NB4 (cell line): ENCODE measurements around the gene PHOX2B.
A peak's percentile ranks its signal among the peaks of the same experiment; 100 is the strongest.
"Not testable (repeated sequence)": the region's sequence is repeated elsewhere in the genome, so short reads cannot be mapped to it uniquely, and the experiment has no call there.

Experiments used
- DNase-seq: peaks from one replicate; pipeline ENCODE4 v3.0.0; 2010; ENCODE audit warnings: low read depth
- H3K4me3 ChIP-seq: one replicate; pipeline ENCODE4 v1.5.1; 2011; ENCODE audit warnings: mild to moderate bottlenecking, low read depth, low read length, moderate library complexity
- CTCF ChIP-seq: IDR thresholded peaks from one replicate; pipeline ENCODE4 v1.5.1; 2012; ENCODE audit warnings: low read depth, low read length
- MAX ChIP-seq: IDR thresholded peaks from 2 replicates; pipeline ENCODE4 v1.6.1; 2011; ENCODE audit warnings: low read depth, low read length
- MYC ChIP-seq: IDR thresholded peaks from 2 replicates; pipeline ENCODE4 v1.6.1; 2011; ENCODE audit warnings: low read depth, low read length
- POLR2A ChIP-seq: IDR thresholded peaks from 2 replicates; pipeline ENCODE4 v1.6.1; 2011; ENCODE audit warnings: mild to moderate bottlenecking; ENCODE audit not compliant: insufficient read length; ENCODE audit errors: extremely low read depth

The PHOX2B gene

GRCh38 chr4:41712425-41712824 is 36.1 kb downstream of the PHOX2B start:
- TF ChIP-seq MAX = no peak
- no peak for TF ChIP-seq CTCF
- TF ChIP-seq MYC = no peak
- TF ChIP-seq POLR2A = no peak
- H3K4me3 ChIP-seq = no peak overlapping the region
- DNase-seq = no peak

- not testable (repeated sequence) for H3K4me3 ChIP-seq, DNase-seq
Measured at GRCh38 chr4:41711654-41712053, 36.9 kb downstream of the PHOX2B start.

- DNase-seq = peak; percentile 37
- TF ChIP-seq CTCF (no peak), POLR2A (no peak), MYC (no peak), MAX (no peak)
- H3K4me3 ChIP-seq = no peak overlapping the region
Measured at GRCh38 chr4:41709844-41710481, 38.6 kb downstream of the PHOX2B start.

- H3K4me3 ChIP-seq = no peak overlapping the region
- TF ChIP-seq MAX (no peak), CTCF (no peak), MYC (no peak), POLR2A (no peak)
- DNase-seq = no peak
Measured at GRCh38 chr4:41703785-41704184, 44.7 kb downstream of the PHOX2B start.

GRCh38 chr4:41702770-41703169 is 45.8 kb downstream of the PHOX2B start:
- no peak overlapping the region for H3K4me3 ChIP-seq
- TF ChIP-seq MAX (no peak), MYC (no peak), CTCF (no peak), POLR2A (no peak)
- no peak for DNase-seq

GRCh38 chr4:41701983-41702382 is 46.5 kb downstream of the PHOX2B start:
- no peak for TF ChIP-seq POLR2A
- no peak for TF ChIP-seq MYC
- TF ChIP-seq MAX = no peak
- no peak for TF ChIP-seq CTCF
- H3K4me3 ChIP-seq = no peak overlapping the region

More at GRCh38 chr4:41701983-41702382, 46.5 kb downstream of the PHOX2B start:
- no peak for DNase-seq
